Effector CD8-positive, alpha-beta T cell (primary cell): ENCODE results near the gene MICAL2.

Experiments used
- DNase-seq: peaks from one replicate; lab custom pipeline; 2025; lab: John Stamatoyannopoulos, UW

The MICAL2 gene

DNA sequence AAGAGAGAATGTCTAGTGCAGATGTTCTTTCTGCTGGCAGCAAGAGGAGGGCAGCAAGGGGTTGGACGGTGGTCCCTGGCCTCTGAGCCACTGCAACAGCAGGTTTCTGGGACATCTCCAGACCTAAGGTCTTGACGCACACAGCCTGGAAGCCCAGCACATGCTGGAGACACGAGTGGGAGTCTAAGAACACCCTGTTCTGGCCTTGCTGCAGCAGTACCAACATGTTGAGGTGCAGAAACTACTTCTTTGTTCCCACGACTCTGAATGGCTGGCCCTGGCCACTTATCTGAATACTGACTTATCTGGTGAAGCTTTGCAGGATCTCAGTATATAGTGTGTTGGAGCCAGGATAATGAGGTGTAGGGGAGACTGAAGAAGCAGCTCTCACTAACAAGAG is 6.8 kb downstream of the MICAL2 start:
- DNase-seq, result no peak

GRCh38 chr11:12117611-12118010 is 7.2 kb downstream of the MICAL2 start:
- DNase-seq, result no peak

GRCh38 chr11:12118949-12119348 is 8.6 kb downstream of the MICAL2 start:
- DNase-seq, result no peak

DNA sequence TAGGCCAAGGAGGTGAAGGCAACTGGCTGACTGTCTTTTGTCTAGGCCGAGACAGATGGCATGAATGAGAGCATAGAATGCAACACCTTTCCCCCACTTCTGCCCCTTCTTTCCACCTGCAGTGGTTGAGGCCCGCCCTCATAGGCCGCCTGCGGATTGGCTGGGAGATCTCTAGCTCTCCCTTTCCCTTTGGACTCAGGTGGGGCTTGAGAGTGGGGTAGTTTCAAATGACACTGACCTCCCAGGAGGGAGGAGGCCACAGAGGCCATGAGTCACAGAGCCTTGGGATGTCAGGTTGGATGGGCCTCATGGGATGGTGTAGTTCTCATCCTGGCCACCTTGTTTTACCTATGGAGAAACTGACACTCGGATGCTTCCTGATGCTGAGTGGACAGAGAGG is 9.1 kb downstream of the MICAL2 start:
- DNase-seq, result no peak

- DNase-seq, result no peak
Observed at GRCh38 chr11:12120031-12121008, 9.9 kb downstream of the MICAL2 start.

GRCh38 chr11:12121011-12121410 is 10.6 kb downstream of the MICAL2 start:
- DNase-seq, result no peak

DNA sequence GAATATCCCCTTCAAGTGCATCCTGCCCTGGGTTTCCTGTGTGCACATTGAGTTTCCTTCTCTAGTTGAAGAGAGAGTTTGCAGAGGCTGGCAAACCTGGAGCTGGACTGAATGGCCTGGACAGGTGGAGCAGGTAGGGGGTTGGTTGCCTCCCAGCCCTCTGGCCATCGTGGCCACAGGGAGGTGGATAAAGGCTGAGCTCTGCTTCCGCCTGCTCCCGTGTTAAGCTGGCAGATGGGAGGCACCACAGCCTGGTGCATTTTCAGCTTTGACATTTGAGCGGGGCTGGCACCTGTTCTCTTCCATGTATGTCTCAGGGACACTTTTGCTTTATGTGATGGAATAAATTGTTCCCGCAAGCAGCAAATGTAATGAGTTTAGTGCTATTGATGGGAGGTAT is 11.1 kb downstream of the MICAL2 start:
- no peak for DNase-seq

DNA sequence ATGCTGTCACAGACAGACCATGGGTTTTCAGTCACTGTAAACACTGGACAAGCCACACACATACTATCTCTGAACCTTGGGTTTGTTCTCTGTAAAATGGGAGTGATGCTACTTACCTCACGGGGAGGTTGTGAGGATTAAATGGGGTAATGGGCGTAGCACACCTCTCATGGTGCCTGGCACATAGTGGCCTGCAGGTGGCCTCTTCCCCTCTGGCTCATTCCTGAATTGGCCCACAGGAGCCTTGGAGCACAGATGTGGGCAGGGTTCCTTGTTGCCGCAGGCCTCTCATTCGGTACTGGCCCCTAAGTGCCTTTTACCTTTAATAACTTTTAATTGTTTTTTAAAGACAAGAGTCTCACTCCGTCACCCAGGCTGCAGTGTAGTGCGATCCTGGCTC is 11.7 kb downstream of the MICAL2 start:
- DNase-seq, result no peak

DNA sequence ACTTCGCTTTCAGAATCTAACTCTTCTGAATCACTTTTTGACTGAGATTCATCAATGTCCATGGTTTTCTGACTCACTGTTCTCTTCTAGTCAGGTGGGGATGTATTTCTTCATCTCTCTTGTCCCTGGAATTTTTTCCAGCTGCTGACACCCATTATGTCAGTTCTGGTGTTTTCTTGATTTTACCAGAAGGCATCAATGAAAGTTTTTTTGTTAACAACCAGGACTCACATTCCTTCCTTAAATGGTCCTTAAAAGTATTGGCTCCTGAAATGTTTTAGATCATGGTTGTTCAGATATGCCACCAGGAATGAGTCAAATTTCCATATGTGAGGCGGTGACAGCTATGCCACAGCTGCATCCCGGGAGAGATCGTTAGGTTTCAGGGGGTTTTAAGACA is 12.9 kb downstream of the MICAL2 start:
- DNase-seq, result no peak

DNA sequence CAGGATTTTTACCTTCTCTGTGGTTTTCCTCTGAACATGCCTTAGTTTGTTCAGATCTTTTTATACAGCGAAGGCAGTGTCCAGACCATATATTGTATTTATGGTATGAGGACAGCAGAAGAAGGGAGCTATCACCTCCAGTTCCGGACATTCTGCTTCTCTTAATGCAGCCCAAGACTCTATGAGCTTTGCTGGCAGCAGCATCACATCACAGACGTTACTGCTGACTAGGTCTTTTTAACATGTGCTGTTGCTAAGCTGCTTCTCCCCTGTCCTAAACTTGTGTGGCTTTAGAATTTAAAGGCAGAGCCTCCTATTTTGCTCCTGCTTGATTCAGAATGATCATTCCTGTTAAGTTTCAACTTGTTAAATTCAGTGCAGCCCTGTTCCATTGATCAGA is 13.4 kb downstream of the MICAL2 start:
- no peak for DNase-seq

DNA sequence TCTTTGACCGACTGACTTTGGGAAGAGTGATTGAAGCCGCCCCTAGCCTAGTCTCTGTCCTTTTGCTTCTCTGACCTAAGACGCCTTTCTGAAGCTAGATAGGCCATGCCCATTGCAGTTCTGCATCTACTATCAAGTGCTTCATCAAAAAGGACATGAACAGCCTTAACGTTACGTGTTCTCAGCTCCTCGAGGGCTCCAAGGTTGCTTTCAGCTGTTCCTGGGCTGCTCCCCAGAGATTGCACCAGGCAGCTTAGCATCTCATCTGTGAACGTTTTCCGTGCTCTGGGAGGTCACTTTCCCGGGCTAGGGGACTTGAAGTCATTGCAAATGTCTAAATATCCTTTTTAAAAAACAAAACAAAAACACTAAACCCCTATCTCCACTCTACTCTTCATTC is 13.9 kb downstream of the MICAL2 start:
- DNase-seq, result no peak

GRCh38 chr11:12125609-12126149 is 15.3 kb downstream of the MICAL2 start:
- no peak for DNase-seq

- no peak for DNase-seq
Observed at GRCh38 chr11:12126344-12127019, 16.1 kb downstream of the MICAL2 start.

GRCh38 chr11:12127206-12127898 is 17.0 kb downstream of the MICAL2 start:
- no peak for DNase-seq

DNA sequence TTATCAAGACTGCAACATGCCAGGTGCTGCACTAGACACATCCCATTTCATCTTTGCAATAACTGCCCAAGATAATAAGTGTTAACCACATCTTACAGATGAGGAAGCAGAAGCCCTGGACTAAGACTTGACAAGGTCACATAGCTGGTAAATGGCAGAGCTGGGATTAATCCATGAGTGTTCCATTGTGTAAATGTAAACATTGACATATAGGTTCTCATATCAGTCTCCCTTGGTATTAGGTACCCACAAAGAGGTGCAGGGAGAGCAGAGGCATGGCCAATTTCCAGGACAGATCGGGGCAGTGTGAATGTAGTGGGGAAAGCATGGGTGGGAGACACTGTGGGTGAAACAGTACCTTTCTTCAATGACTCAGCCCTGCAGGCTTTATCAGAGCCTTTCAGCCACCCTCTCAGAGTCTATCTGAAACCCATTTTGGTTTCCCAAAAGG is 17.9 kb downstream of the MICAL2 start:
- DNase-seq, result no peak

DNA sequence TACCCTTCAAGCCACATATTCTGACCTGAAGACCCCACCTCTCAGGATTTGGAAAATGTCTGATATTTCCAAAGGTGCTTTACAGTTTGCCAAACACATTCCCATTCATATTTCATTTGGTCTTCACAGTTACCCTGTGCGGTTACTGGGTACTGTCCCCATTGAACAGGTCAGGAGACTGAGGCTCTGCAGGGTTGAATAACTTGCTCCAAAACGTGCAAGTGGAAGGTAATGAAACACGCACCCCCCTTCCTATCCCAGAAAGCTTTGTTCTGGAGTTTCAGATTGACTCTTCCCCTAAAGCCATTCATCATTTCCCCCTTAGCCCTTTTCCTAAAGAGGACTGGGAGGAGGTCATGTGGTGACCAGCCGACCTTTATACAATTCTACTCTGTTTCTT is 18.8 kb downstream of the MICAL2 start:
- DNase-seq, result no peak

- no peak for DNase-seq
Observed at GRCh38 chr11:12130180-12130980, 20.0 kb downstream of the MICAL2 start.

- DNase-seq, result no peak
Observed at GRCh38 chr11:12131943-12132789, 21.8 kb downstream of the MICAL2 start.

DNA sequence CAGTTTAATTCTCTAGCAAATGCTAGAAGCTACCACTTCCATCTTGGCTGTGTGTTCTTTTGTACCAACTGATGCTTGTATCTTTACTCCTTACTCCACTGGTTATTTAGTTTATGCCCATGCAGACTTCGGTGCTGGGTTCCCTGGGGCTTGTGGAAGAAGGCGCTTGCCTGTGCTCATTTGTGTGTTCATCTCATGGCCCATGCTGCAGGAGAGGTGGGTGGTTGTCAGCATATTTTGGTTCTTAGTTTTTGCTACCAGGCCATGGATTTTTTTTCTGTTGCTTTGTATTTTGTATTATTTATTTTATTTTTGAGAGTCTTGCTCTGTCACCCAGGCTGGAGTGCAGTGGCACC is 22.4 kb downstream of the MICAL2 start:
- no peak for DNase-seq

GRCh38 chr11:12133547-12134235 is 23.3 kb downstream of the MICAL2 start:
- DNase-seq, result no peak
